Ishikawa (cell line): ENCODE results near the gene STARD10.

Experiments
- CEBPB ChIP-seq: IDR thresholded peaks from 2 replicates; pipeline ENCODE4 v1.6.1; 2012
- EP300 ChIP-seq: IDR thresholded peaks from 2 replicates; pipeline ENCODE4 v1.6.1; 2012; ENCODE audit warnings: borderline replicate concordance
- FOXM1 ChIP-seq: IDR thresholded peaks from 2 replicates; pipeline ENCODE4 v1.6.1; 2012; ENCODE audit warnings: low read depth, borderline replicate concordance
- NFIC ChIP-seq: IDR thresholded peaks from 2 replicates; pipeline ENCODE4 v1.6.1; 2012
- TAF1 ChIP-seq: IDR thresholded peaks from 2 replicates; pipeline ENCODE4 v1.6.1; 2012; ENCODE audit warnings: low read depth, mild to moderate bottlenecking
- TCF12 ChIP-seq: IDR thresholded peaks from 2 replicates; pipeline ENCODE4 v1.6.1; 2012; ENCODE audit warnings: low read depth
- YY1 ChIP-seq: IDR thresholded peaks from 2 replicates; pipeline ENCODE4 v1.6.1; 2012; ENCODE audit warnings: low read depth
- TF ChIP-seq, protein P1 (sequence below): IDR thresholded peaks from 2 replicates; pipeline ENCODE4 v1.6.1; 2012
- TF ChIP-seq, protein P2 (sequence below): IDR thresholded peaks from 2 replicates; pipeline ENCODE4 v1.6.1; 2012; ENCODE audit warnings: low read depth, mild to moderate bottlenecking

DNA sequence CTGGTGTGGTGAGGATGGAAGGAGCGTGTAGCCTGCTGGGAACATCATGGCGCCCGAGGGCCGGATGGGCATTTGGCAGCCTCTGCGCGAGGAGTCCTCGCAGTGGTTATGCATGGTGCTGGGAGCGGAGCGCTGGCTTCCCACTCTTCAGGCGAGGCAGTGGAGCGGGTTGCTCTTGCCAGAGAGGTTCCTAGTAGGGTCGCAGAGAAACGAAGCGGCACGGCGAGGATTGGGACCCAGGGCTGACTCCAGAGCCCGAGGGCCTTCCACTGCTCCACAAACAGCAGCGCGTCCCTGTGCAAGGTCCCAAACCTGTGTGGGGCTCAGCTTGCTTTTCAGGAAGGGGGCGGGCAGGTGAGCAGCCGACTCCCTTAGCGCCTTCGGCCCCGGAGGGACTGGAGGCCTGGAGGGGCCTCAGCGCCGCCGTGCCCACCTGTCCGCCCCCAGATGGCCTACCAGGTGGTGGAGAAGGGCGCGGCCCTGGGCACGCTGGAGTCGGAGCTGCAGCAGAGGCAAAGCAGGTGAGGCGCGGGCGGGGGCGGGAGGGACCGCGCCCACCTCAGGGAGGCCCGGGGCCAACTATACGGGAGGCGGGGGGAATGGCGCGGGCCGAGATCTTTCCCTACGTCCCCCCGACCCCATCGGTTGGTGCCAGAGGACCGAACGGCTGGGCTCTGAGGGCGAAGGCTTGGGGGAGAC, 27.5 kb upstream of the STARD10 start:
- TF ChIP-seq EP300 = no peak
- TF ChIP-seq NFIC = no peak
- TF ChIP-seq, protein P1, sequence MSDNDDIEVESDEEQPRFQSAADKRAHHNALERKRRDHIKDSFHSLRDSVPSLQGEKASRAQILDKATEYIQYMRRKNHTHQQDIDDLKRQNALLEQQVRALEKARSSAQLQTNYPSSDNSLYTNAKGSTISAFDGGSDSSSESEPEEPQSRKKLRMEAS = no peak
- no peak for TF ChIP-seq TAF1
- no peak for TF ChIP-seq TCF12
- TF ChIP-seq CEBPB = no peak
- TF ChIP-seq, protein P2, sequence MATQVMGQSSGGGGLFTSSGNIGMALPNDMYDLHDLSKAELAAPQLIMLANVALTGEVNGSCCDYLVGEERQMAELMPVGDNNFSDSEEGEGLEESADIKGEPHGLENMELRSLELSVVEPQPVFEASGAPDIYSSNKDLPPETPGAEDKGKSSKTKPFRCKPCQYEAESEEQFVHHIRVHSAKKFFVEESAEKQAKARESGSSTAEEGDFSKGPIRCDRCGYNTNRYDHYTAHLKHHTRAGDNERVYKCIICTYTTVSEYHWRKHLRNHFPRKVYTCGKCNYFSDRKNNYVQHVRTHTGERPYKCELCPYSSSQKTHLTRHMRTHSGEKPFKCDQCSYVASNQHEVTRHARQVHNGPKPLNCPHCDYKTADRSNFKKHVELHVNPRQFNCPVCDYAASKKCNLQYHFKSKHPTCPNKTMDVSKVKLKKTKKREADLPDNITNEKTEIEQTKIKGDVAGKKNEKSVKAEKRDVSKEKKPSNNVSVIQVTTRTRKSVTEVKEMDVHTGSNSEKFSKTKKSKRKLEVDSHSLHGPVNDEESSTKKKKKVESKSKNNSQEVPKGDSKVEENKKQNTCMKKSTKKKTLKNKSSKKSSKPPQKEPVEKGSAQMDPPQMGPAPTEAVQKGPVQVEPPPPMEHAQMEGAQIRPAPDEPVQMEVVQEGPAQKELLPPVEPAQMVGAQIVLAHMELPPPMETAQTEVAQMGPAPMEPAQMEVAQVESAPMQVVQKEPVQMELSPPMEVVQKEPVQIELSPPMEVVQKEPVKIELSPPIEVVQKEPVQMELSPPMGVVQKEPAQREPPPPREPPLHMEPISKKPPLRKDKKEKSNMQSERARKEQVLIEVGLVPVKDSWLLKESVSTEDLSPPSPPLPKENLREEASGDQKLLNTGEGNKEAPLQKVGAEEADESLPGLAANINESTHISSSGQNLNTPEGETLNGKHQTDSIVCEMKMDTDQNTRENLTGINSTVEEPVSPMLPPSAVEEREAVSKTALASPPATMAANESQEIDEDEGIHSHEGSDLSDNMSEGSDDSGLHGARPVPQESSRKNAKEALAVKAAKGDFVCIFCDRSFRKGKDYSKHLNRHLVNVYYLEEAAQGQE = no peak
- no peak for TF ChIP-seq FOXM1
- TF ChIP-seq YY1 = no peak
